Fibroblast of skin of right quadriceps (primary cell): ENCODE measurements around the gene MAP3K10.

ENCODE experiments used
- DNase-seq: peaks from one replicate; pipeline ENCODE4 v3.0.0-alpha.2; 2013

MAP3K10 gene

GRCh38 chr19:40234429-40235237 is 43.4 kb downstream of the MAP3K10 start:
- DNase-seq: no peak

- no peak for DNase-seq
These were observed 44.2 kb downstream of the MAP3K10 start for GRCh38 chr19:40235238-40236025.

GRCh38 chr19:40236026-40236355 is 44.8 kb downstream of the MAP3K10 start:
- DNase-seq: no peak

GRCh38 chr19:40236366-40236765 is 45.1 kb downstream of the MAP3K10 start:
- DNase-seq: no peak

GRCh38 chr19:40237791-40238190 is 46.6 kb downstream of the MAP3K10 start:
- no peak for DNase-seq

- DNase-seq: no peak
These were observed 47.5 kb downstream of the MAP3K10 start for GRCh38 chr19:40238775-40239174.

- no peak for DNase-seq
These were observed 48.4 kb downstream of the MAP3K10 start for GRCh38 chr19:40239415-40240226.

- no peak for DNase-seq
These were observed 49.1 kb downstream of the MAP3K10 start for GRCh38 chr19:40240332-40240731.

GRCh38 chr19:40241125-40241808 is 50.0 kb downstream of the MAP3K10 start:
- no peak for DNase-seq

GRCh38 chr19:40241809-40242384 is 50.7 kb downstream of the MAP3K10 start:
- DNase-seq: no peak

GRCh38 chr19:40242480-40242879 is 51.3 kb downstream of the MAP3K10 start:
- no peak for DNase-seq

- no peak for DNase-seq
These were observed 52.0 kb downstream of the MAP3K10 start for GRCh38 chr19:40243181-40243580.

GRCh38 chr19:40244579-40245317 is 53.5 kb downstream of the MAP3K10 start:
- no peak for DNase-seq

GRCh38 chr19:40245506-40246128 is 54.4 kb downstream of the MAP3K10 start:
- DNase-seq: no peak

GRCh38 chr19:40246292-40247073 is 55.3 kb downstream of the MAP3K10 start:
- no peak for DNase-seq

- no peak for DNase-seq
These were observed 56.0 kb downstream of the MAP3K10 start for GRCh38 chr19:40247178-40247577.

- no peak for DNase-seq
These were observed 56.6 kb downstream of the MAP3K10 start for GRCh38 chr19:40247735-40248262.

- no peak for DNase-seq
These were observed 58.0 kb downstream of the MAP3K10 start for GRCh38 chr19:40249201-40249600.

- DNase-seq: no peak
These were observed 58.6 kb downstream of the MAP3K10 start for GRCh38 chr19:40249781-40250180.

GRCh38 chr19:40251244-40251643 is 60.0 kb downstream of the MAP3K10 start:
- no peak for DNase-seq
